ENCODE measurements around the gene BCL10. TPM values are rescaled to one million over a fixed set of nuclear protein-coding genes. Genes with fewer than 3 reads are reported as not detected.

The BCL10 gene
- total RNA-seq, 1 donor from 2014 or later, result 43.0 TPM

DNA sequence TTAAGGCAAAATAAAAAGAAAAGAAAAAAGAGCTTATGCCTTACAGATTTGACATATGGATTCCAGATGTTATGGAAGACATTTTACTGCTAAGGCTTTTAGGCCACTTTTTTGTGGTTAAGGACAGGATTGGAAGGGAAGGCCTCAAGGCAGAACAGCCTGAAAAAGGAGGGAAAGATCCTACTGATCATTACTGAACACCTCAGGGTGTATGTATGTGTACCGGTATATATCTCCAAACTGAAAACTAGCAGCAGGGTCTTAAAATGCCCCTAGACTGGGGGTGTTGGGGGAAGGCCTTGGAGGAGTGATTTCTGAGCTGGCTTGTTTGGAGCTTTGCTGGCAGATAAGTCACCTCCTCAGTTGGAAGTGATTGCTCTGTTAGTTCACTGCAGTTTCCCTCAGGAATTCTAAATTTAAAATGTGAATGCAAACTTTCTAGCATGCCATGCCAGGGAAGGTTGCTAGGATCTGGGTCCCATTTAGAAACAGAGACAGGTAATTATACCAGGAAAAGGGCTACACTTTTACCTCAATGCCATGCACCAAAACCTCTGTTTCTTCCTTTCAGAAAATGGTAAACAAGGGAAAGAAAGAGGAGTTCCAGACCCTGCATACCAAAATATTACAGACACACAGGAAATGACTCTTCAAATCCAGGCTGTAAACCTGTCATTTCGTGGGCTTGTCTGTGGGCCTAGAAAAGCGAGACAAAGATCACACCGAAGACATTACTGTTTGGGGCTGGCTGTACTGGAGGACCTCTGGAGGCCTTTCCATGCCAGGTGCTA, 32.0 kb downstream of the BCL10 start:
- H3K27me3 ChIP-seq (ENCODE audit: control insufficient read depth, insufficient read depth, low read length), result no peaks in the 10 kb centered on the region
- no peaks in the 10 kb centered on the region for H3K36me3 ChIP-seq (ENCODE audit: control insufficient read depth, insufficient read depth, low read length)
- H3K4me3 ChIP-seq (ENCODE audit: low read depth, low read length), result no peak overlapping the region
- no peak for DNase-seq (ENCODE audit: low read depth)
- TF ChIP-seq CTCF (IDR thresholded peaks at IDR 0.05; ENCODE audit: insufficient read depth, low read length, poor library complexity, severe bottlenecking), result no peak

- Histone ChIP-seq H3K36me3 (ENCODE audit: control insufficient read depth, insufficient read depth, low read length) (no peaks in the 10 kb centered on the region), H3K27me3 (ENCODE audit: control insufficient read depth, insufficient read depth, low read length) (no peaks in the 10 kb centered on the region), H3K4me3 (ENCODE audit: low read depth, low read length) (no peak overlapping the region)
- no peak for DNase-seq (ENCODE audit: low read depth)
- TF ChIP-seq CTCF (IDR thresholded peaks at IDR 0.05; ENCODE audit: insufficient read depth, low read length, poor library complexity, severe bottlenecking), result no peak
Observed at GRCh38 chr1:85243372-85243771, 33.1 kb downstream of the BCL10 start.

DNA sequence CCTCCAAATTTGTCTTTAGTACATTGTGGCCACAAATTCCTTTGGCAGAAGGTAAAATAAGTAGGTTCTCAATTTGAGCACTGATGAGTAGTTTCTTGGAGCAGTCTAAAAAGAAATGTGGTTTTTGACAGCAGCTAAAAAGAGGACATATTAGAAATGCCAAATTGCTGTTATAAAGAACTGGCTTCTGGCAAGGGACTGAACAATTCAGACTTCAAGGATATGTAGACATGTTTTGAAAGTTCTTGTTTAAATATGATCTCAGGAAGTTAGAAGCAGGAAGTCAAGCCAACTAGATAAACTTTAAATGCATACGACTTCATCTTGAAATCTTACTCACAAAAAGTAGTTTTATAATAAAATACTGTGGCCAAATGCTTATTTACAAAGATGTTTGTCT, 35.8 kb downstream of the BCL10 start:
- DNase-seq (ENCODE audit: low read depth), result no peak
- H3K27me3 ChIP-seq (ENCODE audit: control insufficient read depth, insufficient read depth, low read length), result no peaks in the 10 kb centered on the region
- no peaks in the 10 kb centered on the region for H3K36me3 ChIP-seq (ENCODE audit: control insufficient read depth, insufficient read depth, low read length)
- no peak for TF ChIP-seq CTCF (IDR thresholded peaks at IDR 0.05; ENCODE audit: insufficient read depth, low read length, poor library complexity, severe bottlenecking)
- H3K4me3 ChIP-seq (ENCODE audit: low read depth, low read length), result no peak overlapping the region

- no peak for DNase-seq (ENCODE audit: low read depth)
- no peaks in the 10 kb centered on the region for H3K36me3 ChIP-seq (ENCODE audit: control insufficient read depth, insufficient read depth, low read length)
- no peaks in the 10 kb centered on the region for H3K27me3 ChIP-seq (ENCODE audit: control insufficient read depth, insufficient read depth, low read length)
- TF ChIP-seq CTCF (IDR thresholded peaks at IDR 0.05; ENCODE audit: insufficient read depth, low read length, poor library complexity, severe bottlenecking), result peak; percentile 27
- no peak overlapping the region for H3K4me3 ChIP-seq (ENCODE audit: low read depth, low read length)
Observed at GRCh38 chr1:85240174-85240601, 36.2 kb downstream of the BCL10 start.

GRCh38 chr1:85237613-85238012, 38.8 kb downstream of the BCL10 start:
- Histone ChIP-seq H3K4me3 (ENCODE audit: low read depth, low read length) (no peak overlapping the region), H3K27me3 (ENCODE audit: control insufficient read depth, insufficient read depth, low read length) (no peaks in the 10 kb centered on the region), H3K36me3 (ENCODE audit: control insufficient read depth, insufficient read depth, low read length) (no peaks in the 10 kb centered on the region)
- TF ChIP-seq CTCF (IDR thresholded peaks at IDR 0.05; ENCODE audit: insufficient read depth, low read length, poor library complexity, severe bottlenecking), result no peak
- DNase-seq (ENCODE audit: low read depth), result no peak

All from kidney epithelial cell (primary cell).